Measurements from ENCODE around the gene DDX56. TPM values are rescaled to one million over a fixed set of nuclear protein-coding genes. Genes with fewer than 3 reads are reported as not detected.

Gene DDX56
- total RNA-seq, 6 donors from 2014 or later, result 37.6 to 105 (median 57.0) TPM

DNA sequence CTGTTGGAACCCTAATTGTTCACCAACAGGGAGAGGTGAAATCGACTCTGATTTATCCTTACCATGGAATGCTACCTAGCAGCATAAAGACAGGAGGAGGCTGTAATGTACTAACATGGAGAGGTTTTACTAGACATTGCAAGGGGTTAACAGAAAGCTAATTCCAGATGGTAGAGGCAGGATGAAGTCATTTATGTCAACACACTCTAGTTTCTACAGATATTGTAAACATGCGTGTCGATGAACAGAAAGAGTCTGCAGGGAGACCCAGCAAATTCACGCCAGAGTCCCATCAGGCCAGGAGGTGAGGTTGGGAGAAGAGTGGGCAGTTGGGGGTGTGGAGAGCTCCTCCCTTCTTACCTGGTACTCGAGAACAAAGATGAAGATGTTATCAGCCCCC, 39.6 kb downstream of the DDX56 start:
- ATAC-seq (ENCODE audit: low FRiP score in 2 of 2), result no peak
- TF ChIP-seq EP300 (IDR thresholded peaks at IDR 0.05), result no peak
- TF ChIP-seq, protein P1, sequence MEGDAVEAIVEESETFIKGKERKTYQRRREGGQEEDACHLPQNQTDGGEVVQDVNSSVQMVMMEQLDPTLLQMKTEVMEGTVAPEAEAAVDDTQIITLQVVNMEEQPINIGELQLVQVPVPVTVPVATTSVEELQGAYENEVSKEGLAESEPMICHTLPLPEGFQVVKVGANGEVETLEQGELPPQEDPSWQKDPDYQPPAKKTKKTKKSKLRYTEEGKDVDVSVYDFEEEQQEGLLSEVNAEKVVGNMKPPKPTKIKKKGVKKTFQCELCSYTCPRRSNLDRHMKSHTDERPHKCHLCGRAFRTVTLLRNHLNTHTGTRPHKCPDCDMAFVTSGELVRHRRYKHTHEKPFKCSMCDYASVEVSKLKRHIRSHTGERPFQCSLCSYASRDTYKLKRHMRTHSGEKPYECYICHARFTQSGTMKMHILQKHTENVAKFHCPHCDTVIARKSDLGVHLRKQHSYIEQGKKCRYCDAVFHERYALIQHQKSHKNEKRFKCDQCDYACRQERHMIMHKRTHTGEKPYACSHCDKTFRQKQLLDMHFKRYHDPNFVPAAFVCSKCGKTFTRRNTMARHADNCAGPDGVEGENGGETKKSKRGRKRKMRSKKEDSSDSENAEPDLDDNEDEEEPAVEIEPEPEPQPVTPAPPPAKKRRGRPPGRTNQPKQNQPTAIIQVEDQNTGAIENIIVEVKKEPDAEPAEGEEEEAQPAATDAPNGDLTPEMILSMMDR (IDR thresholded peaks at IDR 0.05), result no peak
- no peak for TF ChIP-seq POLR2A (IDR thresholded peaks at IDR 0.05)
- TF ChIP-seq POLR2AphosphoS5 (IDR thresholded peaks at IDR 0.05), result no peak
- no peak for DNase-seq

GRCh38 chr7:44533301-44534055, 40.2 kb downstream of the DDX56 start:
- Histone ChIP-seq H3K27me3 (no peaks in the 10 kb centered on the region), H3K27ac (no peak overlapping the region), H3K4me1 (no peaks in the 10 kb centered on the region), H3K4me3 (no peak overlapping the region), H3K9me3 (no peaks in the 10 kb centered on the region), H3K36me3 (no peaks in the 10 kb centered on the region)
- ATAC-seq (ENCODE audit: low FRiP score in 2 of 2), result no peak
- DNase-seq, result no peak
- TF ChIP-seq POLR2A (IDR thresholded peaks at IDR 0.05) (no peak), POLR2AphosphoS5 (IDR thresholded peaks at IDR 0.05) (no peak), EP300 (IDR thresholded peaks at IDR 0.05) (no peak)
- TF ChIP-seq, protein P1 (IDR thresholded peaks at IDR 0.05), result no peak
- 60 to 84% methylated on average over 1 to 4 of the region's 8 CpGs for whole genome bisulfite sequencing, 2 donors

More for the DNA sequence above, 39.6 kb downstream of the DDX56 start:
- Histone ChIP-seq H3K4me3 (no peak overlapping the region), H3K27me3 (no peaks in the 10 kb centered on the region), H3K27ac (no peak overlapping the region), H3K4me1 (no peaks in the 10 kb centered on the region), H3K9me3 (no peaks in the 10 kb centered on the region), H3K36me3 (no peaks in the 10 kb centered on the region)
- WGBS, 2 donors, result 57 to 61% methylated on average over 5 of the region's 5 CpGs

DNA sequence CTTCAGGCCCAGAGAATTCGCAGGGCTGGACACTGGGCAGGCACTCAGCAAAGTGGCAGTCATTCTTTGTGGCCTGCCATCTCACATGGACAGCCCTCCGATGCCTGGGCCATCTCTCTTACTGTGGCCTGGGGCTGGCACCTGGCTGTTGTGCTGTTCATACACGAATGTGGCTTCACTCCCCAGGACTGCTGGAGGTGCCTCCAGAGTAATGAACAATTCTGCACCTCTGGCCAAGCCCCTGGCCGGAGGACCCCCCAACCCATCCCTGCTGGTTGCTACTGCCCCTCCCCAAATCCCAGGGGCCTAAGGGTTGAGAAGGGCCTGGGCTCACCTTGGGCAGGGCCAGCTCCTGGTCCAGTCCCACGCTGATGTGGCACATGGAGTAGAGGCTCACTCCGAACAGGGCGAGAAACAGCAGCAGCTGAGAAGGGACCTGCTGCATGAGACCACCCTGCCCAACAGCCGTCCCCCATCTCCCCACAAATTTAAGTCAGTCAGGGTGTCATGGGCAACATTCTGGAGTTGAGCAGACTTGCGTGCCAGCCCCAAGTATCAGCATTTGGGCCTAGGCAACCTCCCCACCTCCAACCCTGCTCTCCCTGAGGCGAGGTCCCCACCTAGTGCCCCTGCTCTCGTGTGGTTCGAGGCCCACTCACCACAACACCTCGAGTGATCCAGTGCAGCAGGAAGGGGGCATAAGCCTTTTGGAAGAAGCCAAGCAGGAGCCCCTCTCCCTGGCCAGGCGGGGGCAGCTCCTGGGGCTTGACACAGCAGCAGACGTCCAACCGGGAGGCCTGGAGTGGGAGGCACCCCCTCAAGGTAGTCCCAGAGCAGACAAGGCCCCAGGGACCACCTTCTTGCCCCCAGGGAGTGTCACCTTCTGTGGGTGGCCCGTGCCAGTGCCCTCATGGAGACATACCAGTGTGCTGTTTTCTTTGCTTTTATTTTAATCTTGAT, 42.0 kb downstream of the DDX56 start:
- Histone ChIP-seq H3K9me3 (peaks cover 0 to 5% (median 3%) of the 10 kb centered on the region in 4 donors), H3K4me3 (no peak overlapping the region), H3K36me3 (no peaks in the 10 kb centered on the region), H3K27me3 (no peaks in the 10 kb centered on the region), H3K27ac (no peak overlapping the region), H3K4me1 (no peaks in the 10 kb centered on the region)
- WGBS, 2 donors, result 78 to 87% methylated on average over 4 to 17 of the region's 17 CpGs
- DNase-seq (peak in 1 of 2 donors; percentile 64), ATAC-seq (ENCODE audit: low FRiP score in 2 of 2) (peak in 1 of 2 donors; percentile 16)
- TF ChIP-seq EP300 (IDR thresholded peaks at IDR 0.05) (no peak), POLR2AphosphoS5 (IDR thresholded peaks at IDR 0.05) (no peak)
- TF ChIP-seq, protein P1 (IDR thresholded peaks at IDR 0.05), result no peak

DNA sequence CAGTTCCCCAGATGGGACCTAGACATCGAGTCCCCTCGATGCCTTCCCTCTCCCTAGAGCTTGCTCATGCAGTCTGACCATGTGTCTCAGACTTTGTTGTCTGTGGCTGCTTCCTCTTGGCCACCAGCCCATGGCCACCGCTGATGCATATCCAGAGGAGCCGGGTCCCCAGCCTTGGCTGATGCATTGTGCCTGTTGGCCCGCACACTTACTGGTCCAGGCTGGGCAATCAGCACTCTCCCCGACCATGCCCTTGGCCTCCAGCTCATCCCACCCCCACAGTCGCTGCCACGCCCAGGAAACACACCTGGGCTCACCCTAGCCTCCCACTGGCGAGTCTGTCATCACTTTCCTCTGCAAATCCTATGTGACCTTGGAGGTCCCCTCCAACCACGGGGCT, 42.7 kb downstream of the DDX56 start:
- Histone ChIP-seq H3K27ac (no peak overlapping the region), H3K27me3 (no peaks in the 10 kb centered on the region), H3K4me1 (no peaks in the 10 kb centered on the region), H3K9me3 (peaks cover 0 to 8% (median 5%) of the 10 kb centered on the region in 4 donors), H3K36me3 (no peaks in the 10 kb centered on the region), H3K4me3 (no peak overlapping the region)
- TF ChIP-seq POLR2AphosphoS5 (IDR thresholded peaks at IDR 0.05), result no peak
- no peak for TF ChIP-seq EP300 (IDR thresholded peaks at IDR 0.05)
- no peak for TF ChIP-seq POLR2A (IDR thresholded peaks at IDR 0.05)
- TF ChIP-seq, protein P1 (IDR thresholded peaks at IDR 0.05), result no peak
- peak in 1 of 2 donors; percentile 4 for ATAC-seq (ENCODE audit: low FRiP score in 2 of 2)
- 77 to 81% methylated on average over 8 to 10 of the region's 10 CpGs for WGBS, 2 donors
- no peak for DNase-seq
